OCI-LY1 (cell line): ENCODE results near the gene RAB25.

ENCODE experiments used
- H2AFZ ChIP-seq: fragments of 200-600 bp; sonication (generic), shearing (Covaris generic); 2 replicates; pipeline ENCODE4 v1.6.0; 2014; ENCODE audit warnings: antibody characterized with exemption, mild to moderate bottlenecking, low read length
- H3F3A ChIP-seq: fragments of 200-600 bp; sonication (generic), shearing (Covaris generic); 2 replicates; pipeline ENCODE4 v1.6.0; 2014; ENCODE audit warnings: mild to moderate bottlenecking, antibody characterized with exemption, low read length, moderate library complexity; ENCODE audit not compliant: insufficient read depth
- H3K27ac ChIP-seq: fragments of 200-600 bp; sonication (generic); 2 replicates; pipeline ENCODE4 v1.5.1; 2014; ENCODE audit warnings: low read length, mixed run types, mild to moderate bottlenecking, low read depth; ENCODE audit not compliant: poor library complexity, severe bottlenecking
- H3K27me3 ChIP-seq: fragments of 200-600 bp; sonication (generic); 2 replicates; pipeline ENCODE4 v1.6.0; 2014; ENCODE audit warnings: antibody characterized with exemption, mild to moderate bottlenecking, low read length, moderate library complexity; ENCODE audit not compliant: insufficient read depth
- H3K36me3 ChIP-seq: fragments of 200-600 bp; sonication (generic); 2 replicates; pipeline ENCODE4 v1.6.1; 2014; ENCODE audit warnings: mild to moderate bottlenecking, antibody characterized with exemption, low read length, moderate library complexity, mixed read lengths; ENCODE audit not compliant: insufficient read depth
- H3K4me1 ChIP-seq: fragments of 200-600 bp; sonication (generic); 2 replicates; pipeline ENCODE4 v1.5.1; 2014; ENCODE audit warnings: mild to moderate bottlenecking, low read length, moderate library complexity; ENCODE audit not compliant: insufficient read depth, severe bottlenecking
- H3K4me2 ChIP-seq: fragments of 200-600 bp; sonication (generic), shearing (Covaris generic); 2 replicates; pipeline ENCODE4 v1.6.1; 2014; ENCODE audit warnings: low read length
- H3K4me3 ChIP-seq: fragments of 200-600 bp; sonication (generic); 2 replicates; pipeline ENCODE4 v1.5.1; 2014; ENCODE audit warnings: low read length, low read depth, mild to moderate bottlenecking, mixed read lengths; ENCODE audit not compliant: poor library complexity, severe bottlenecking
- H3K79me2 ChIP-seq: fragments of 200-600 bp; shearing (Covaris generic); 2 replicates; pipeline ENCODE4 v1.6.1; 2016; ENCODE audit warnings: mixed run types, low read length, mixed read lengths; ENCODE audit not compliant: insufficient read depth
- H3K9ac ChIP-seq: fragments of 200-600 bp; sonication (generic), shearing (Covaris generic); 2 replicates; pipeline ENCODE4 v1.6.1; 2014; ENCODE audit warnings: mild to moderate bottlenecking, low read length, mixed read lengths
- H3K9me2 ChIP-seq: fragments of 200-600 bp; sonication (generic), shearing (Covaris generic); 2 replicates; pipeline ENCODE4 v1.6.1; 2014; ENCODE audit warnings: low read depth, mild to moderate bottlenecking, low read length, mixed read lengths
- H3K9me3 ChIP-seq: fragments of 200-600 bp; shearing (Covaris generic); 2 replicates; pipeline ENCODE4 v1.6.1; 2014; ENCODE audit warnings: low read length, mixed read lengths
- H4K20me1 ChIP-seq: fragments of 200-600 bp; sonication (generic), shearing (Covaris generic); 2 replicates; pipeline ENCODE4 v1.6.0; 2016; ENCODE audit warnings: mild to moderate bottlenecking, low read length; ENCODE audit not compliant: insufficient read depth
- EZH2 ChIP-seq: fragments of 200-600 bp; sonication (generic), shearing (Covaris generic); IDR thresholded peaks from 2 replicates; pipeline ENCODE4 v1.8.0; 2017; ENCODE audit warnings: borderline replicate concordance, mixed run types, mild to moderate bottlenecking, antibody characterized with exemption, low read length, moderate library complexity, mixed read lengths
- TF ChIP-seq, protein P1 (sequence below): fragments of 200-600 bp; sonication (generic), shearing (Covaris generic); IDR thresholded peaks from 2 replicates; pipeline ENCODE4 v1.5.1; 2017; ENCODE audit warnings: mild to moderate bottlenecking, antibody characterized with exemption, low read length, moderate library complexity, mixed read lengths

Gene RAB25

GRCh38 chr1:156060937-156061636, at the start of gene RAB25:
RAB25 (plus strand) TSS chr1:156061160; CDS start chr1:156061401, 241 bp downstream.
- 0 out of 2 replicates have a peak, but pooled peaks cover 6% of the 10 kb centered on the region for H3K36me3 ChIP-seq
- peak within 1 kb of the TSS; percentile 61 for H3K4me3 ChIP-seq
- TF ChIP-seq EZH2: no peak
- TF ChIP-seq, protein P1, sequence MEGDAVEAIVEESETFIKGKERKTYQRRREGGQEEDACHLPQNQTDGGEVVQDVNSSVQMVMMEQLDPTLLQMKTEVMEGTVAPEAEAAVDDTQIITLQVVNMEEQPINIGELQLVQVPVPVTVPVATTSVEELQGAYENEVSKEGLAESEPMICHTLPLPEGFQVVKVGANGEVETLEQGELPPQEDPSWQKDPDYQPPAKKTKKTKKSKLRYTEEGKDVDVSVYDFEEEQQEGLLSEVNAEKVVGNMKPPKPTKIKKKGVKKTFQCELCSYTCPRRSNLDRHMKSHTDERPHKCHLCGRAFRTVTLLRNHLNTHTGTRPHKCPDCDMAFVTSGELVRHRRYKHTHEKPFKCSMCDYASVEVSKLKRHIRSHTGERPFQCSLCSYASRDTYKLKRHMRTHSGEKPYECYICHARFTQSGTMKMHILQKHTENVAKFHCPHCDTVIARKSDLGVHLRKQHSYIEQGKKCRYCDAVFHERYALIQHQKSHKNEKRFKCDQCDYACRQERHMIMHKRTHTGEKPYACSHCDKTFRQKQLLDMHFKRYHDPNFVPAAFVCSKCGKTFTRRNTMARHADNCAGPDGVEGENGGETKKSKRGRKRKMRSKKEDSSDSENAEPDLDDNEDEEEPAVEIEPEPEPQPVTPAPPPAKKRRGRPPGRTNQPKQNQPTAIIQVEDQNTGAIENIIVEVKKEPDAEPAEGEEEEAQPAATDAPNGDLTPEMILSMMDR: no peak
- peak within 1 kb of the TSS; percentile 56 for H3K9ac ChIP-seq
- H3K9me2 ChIP-seq: no peaks in the 10 kb centered on the region
- H3K27me3 ChIP-seq: no peaks in the 10 kb centered on the region
- no peaks in the 10 kb centered on the region for H4K20me1 ChIP-seq
- no peak within 1 kb of the TSS for H2AFZ ChIP-seq
- H3K4me1 ChIP-seq: peaks cover 13% of the 10 kb centered on the region
- no peaks in the 10 kb centered on the region for H3K9me3 ChIP-seq
- no peaks in the 10 kb centered on the region for H3K79me2 ChIP-seq
- no peaks in the 10 kb centered on the region for H3F3A ChIP-seq
- no peak within 1 kb of the TSS for H3K27ac ChIP-seq
- peak within 1 kb of the TSS; percentile 70 for H3K4me2 ChIP-seq

- no peak overlapping the region for H3K27ac ChIP-seq
- no peaks in the 10 kb centered on the region for H4K20me1 ChIP-seq
- H2AFZ ChIP-seq: no peak overlapping the region
- no peaks in the 10 kb centered on the region for H3K27me3 ChIP-seq
- no peaks in the 10 kb centered on the region for H3K79me2 ChIP-seq
- peaks cover 8% of the 10 kb centered on the region for H3K4me1 ChIP-seq
- H3K9ac ChIP-seq: no peak overlapping the region
- TF ChIP-seq, protein P1: no peak
- TF ChIP-seq EZH2: no peak
- peaks cover 84% of the 10 kb centered on the region for H3K36me3 ChIP-seq
- H3K9me2 ChIP-seq: no peaks in the 10 kb centered on the region
- no peaks in the 10 kb centered on the region for H3K9me3 ChIP-seq
- H3K4me3 ChIP-seq: no peak overlapping the region
- H3K4me2 ChIP-seq: no peak overlapping the region
- no peaks in the 10 kb centered on the region for H3F3A ChIP-seq
Measured at GRCh38 chr1:156012051-156012817, 48.7 kb upstream of the RAB25 start.

DNA sequence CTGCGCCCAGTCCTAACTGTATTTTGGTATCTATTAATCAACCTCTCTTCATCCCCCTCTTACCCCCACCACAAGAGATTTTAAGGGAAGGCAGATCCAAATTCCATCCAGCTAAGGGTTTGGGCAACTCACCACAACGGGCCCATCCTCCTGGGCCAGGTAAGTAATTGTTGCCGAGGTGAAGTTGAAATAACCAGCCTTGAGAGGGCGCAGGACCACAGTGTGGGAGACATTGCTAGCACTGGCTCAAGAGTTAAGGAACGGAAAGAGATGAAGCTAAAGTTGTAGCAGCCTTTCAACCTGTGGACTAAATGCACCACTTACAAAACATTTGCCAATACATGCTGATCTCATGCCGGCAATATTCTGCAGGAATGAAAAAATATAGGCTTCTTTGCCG, 46.1 kb upstream of the RAB25 start:
- H3K9me2 ChIP-seq: no peaks in the 10 kb centered on the region
- H3K4me1 ChIP-seq: peaks cover 12% of the 10 kb centered on the region
- no peak overlapping the region for H3K4me3 ChIP-seq
- TF ChIP-seq, protein P1: no peak
- H3K4me2 ChIP-seq: no peak overlapping the region
- no peak overlapping the region for H3K27ac ChIP-seq
- H3K9me3 ChIP-seq: no peaks in the 10 kb centered on the region
- H3K27me3 ChIP-seq: no peaks in the 10 kb centered on the region
- H3K36me3 ChIP-seq: peaks cover 89% of the 10 kb centered on the region
- no peak overlapping the region for H3K9ac ChIP-seq
- H2AFZ ChIP-seq: no peak overlapping the region
- peaks cover 4% of the 10 kb centered on the region for H3K79me2 ChIP-seq
- H3F3A ChIP-seq: no peaks in the 10 kb centered on the region
- no peaks in the 10 kb centered on the region for H4K20me1 ChIP-seq
